Calu3 (cell line): ENCODE results near the gene SAG. TPM values are rescaled to one million over a fixed set of nuclear protein-coding genes. Genes with fewer than 3 reads are reported as not detected.

Experiments used
- BruUV-seq: library from RNA; stranded (reverse); fragments of 400-500 nt; replicated peaks from 2 replicates; lab custom pipeline; 2021; lab: Mats Ljungman, UMichigan
- CTCF ChIA-PET: fragments of 300-600 bp; sonication (Branson Sonifier 250); formaldehyde crosslinking; loops from one replicate; lab custom pipeline; 2022; ENCODE audit warnings: antibody characterized with exemption; lab: Charles Lee
- DNase-seq: peaks from one replicate; pipeline ENCODE4 v3.0.0; 2022
- H3K27ac Mint-ChIP-seq: one replicate; pipeline ENCODE4 v1.8.0; 2022; ENCODE audit warnings: mixed read lengths; ENCODE audit not compliant: unreplicated experiment
- H3K27me3 Mint-ChIP-seq: one replicate; pipeline ENCODE4 v1.8.0; 2022; ENCODE audit warnings: mixed read lengths; ENCODE audit not compliant: unreplicated experiment
- H3K36me3 Mint-ChIP-seq: one replicate; pipeline ENCODE4 v1.8.0; 2022; ENCODE audit warnings: mild to moderate bottlenecking, moderate library complexity, mixed read lengths; ENCODE audit not compliant: insufficient read depth, unreplicated experiment
- H3K4me1 Mint-ChIP-seq: one replicate; pipeline ENCODE4 v1.8.0; 2022; ENCODE audit warnings: mild to moderate bottlenecking, low read depth, mixed read lengths; ENCODE audit not compliant: unreplicated experiment
- H3K4me3 Mint-ChIP-seq: one replicate; pipeline ENCODE4 v1.8.0; 2022; ENCODE audit warnings: mild to moderate bottlenecking, low read depth, moderate library complexity, mixed read lengths; ENCODE audit not compliant: unreplicated experiment
- H3K9me3 Mint-ChIP-seq: one replicate; pipeline ENCODE4 v1.8.0; 2022; ENCODE audit warnings: low read depth, mixed read lengths; ENCODE audit not compliant: unreplicated experiment
- intact Hi-C: fragments of 100-400 bp; cut with micrococcal nuclease; formaldehyde crosslinking; loops from one replicate; pipeline ENCODE4 v1.10.0; 2022; ENCODE audit not compliant: unreplicated experiment
- total RNA-seq: library from RNA; stranded (reverse); gene quantifications from 2 replicates; pipeline ENCODE4 v1.2.3, GENCODE V29; 2022
- TF ChIP-seq, protein P1 (sequence below): fragments of 200-600 bp; IDR thresholded peaks from one replicate; pipeline ENCODE4 v1.8.0; 2022; ENCODE audit warnings: antibody characterized with exemption; ENCODE audit not compliant: unreplicated experiment

SAG gene
- total RNA-seq, 1 experiment from 2014 or later: not detected

DNA sequence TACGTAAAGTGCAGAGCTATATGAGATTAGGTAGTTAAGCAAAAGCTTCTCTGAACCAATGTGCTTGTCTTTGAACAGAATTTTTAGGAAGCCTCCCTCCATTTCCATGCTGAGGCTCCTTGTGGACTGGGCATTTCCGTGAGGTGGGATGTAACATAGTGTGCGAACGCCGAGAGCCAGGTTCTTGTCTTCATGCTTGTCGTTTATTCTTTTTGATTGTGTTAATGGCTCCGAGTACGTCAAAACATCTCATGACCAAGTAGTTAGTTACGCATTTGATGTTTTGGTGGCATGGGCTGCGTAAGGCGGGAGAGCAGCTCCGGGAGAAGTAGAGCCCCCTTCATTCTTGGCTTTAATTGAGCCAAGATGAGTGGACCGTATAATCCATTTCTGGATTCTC, 79.6 kb downstream of the SAG start:
- no peak overlapping the region for H3K4me3 Mint-ChIP-seq
- no peaks in the 10 kb centered on the region for H3K36me3 Mint-ChIP-seq
- no peaks in the 10 kb centered on the region for H3K9me3 Mint-ChIP-seq
- TF ChIP-seq, protein P1, sequence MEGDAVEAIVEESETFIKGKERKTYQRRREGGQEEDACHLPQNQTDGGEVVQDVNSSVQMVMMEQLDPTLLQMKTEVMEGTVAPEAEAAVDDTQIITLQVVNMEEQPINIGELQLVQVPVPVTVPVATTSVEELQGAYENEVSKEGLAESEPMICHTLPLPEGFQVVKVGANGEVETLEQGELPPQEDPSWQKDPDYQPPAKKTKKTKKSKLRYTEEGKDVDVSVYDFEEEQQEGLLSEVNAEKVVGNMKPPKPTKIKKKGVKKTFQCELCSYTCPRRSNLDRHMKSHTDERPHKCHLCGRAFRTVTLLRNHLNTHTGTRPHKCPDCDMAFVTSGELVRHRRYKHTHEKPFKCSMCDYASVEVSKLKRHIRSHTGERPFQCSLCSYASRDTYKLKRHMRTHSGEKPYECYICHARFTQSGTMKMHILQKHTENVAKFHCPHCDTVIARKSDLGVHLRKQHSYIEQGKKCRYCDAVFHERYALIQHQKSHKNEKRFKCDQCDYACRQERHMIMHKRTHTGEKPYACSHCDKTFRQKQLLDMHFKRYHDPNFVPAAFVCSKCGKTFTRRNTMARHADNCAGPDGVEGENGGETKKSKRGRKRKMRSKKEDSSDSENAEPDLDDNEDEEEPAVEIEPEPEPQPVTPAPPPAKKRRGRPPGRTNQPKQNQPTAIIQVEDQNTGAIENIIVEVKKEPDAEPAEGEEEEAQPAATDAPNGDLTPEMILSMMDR: no peak
- intact Hi-C loops: no loop called here
- CTCF ChIA-PET: no interaction called here
- peaks cover 7% of the 10 kb centered on the region for H3K4me1 Mint-ChIP-seq
- no TSS peak for BruUV-seq
- H3K27me3 Mint-ChIP-seq: no peaks in the 10 kb centered on the region
- H3K27ac Mint-ChIP-seq: no peak overlapping the region
- no peak for DNase-seq

DNA sequence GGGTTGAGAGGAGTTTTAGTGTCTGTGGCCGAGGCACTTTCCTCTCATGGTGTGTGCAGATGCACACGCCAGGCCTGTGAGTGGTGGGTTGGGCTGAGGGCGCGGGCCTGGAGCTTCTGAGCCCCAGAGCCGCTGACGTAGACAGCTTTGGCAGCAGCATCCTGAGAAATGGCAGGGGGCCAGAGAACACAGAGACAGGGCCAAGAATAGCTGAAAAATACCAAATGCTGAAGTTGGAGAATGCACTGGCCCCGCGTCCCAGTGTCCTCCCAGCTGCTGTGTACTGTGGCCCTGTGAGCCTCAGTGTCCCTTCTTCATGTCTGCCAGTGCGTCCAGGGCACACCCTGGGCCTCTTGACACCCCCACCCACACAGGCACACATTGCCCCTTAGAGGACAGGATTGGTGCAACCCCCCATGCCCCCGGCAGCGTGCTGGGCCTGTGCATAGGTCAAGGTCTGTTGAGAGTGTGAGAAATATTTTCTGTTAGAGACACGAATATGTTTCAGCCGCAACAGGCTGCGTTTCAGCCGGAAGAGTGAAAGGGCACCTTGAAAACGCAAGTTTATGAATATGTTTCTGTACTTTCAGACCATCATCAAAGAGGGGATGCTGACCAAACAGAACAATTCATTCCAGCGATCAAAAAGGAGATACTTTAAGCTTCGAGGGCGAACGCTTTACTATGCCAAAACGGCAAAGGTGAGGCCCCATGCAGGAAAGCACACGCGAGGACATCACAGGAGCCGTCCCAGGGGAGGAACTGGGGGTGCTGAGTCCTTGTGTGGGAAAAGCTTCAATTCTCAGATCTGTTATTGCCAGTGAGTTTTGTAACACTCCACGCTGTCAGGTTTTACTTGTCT, 80.3 kb downstream of the SAG start:
- Mint-ChIP-seq H3K9me3 (no peaks in the 10 kb centered on the region), H3K27me3 (no peaks in the 10 kb centered on the region), H3K36me3 (no peaks in the 10 kb centered on the region), H3K4me3 (no peak overlapping the region), H3K27ac (no peak overlapping the region), H3K4me1 (peaks cover 7% of the 10 kb centered on the region)
- DNase-seq: no peak
- intact Hi-C loops: no loop called here
- CTCF ChIA-PET: interaction anchor here (0.6 kb wide), 1 partner anchor 338 kb away, joined by 3 read pairs; no protein-coding TSS in a partner anchor
- TF ChIP-seq, protein P1: no peak
- no TSS peak for BruUV-seq

GRCh38 chr2:233389601-233390125, 82.0 kb downstream of the SAG start:
- Mint-ChIP-seq H3K27ac (no peak overlapping the region), H3K4me1 (peaks cover 7% of the 10 kb centered on the region), H3K9me3 (no peaks in the 10 kb centered on the region), H3K36me3 (no peaks in the 10 kb centered on the region), H3K27me3 (no peaks in the 10 kb centered on the region), H3K4me3 (no peak overlapping the region)
- DNase-seq: no peak
- intact Hi-C loops: no loop called here
- no TSS peak for BruUV-seq
- TF ChIP-seq, protein P1: no peak
- CTCF ChIA-PET: no interaction called here

GRCh38 chr2:233395687-233396086, 88.1 kb downstream of the SAG start:
- intact Hi-C loops: no loop called here
- TF ChIP-seq, protein P1: no peak
- no peak for DNase-seq
- no TSS peak for BruUV-seq
- no peaks in the 10 kb centered on the region for H3K4me1 Mint-ChIP-seq
- no peak overlapping the region for H3K4me3 Mint-ChIP-seq
- no peak overlapping the region for H3K27ac Mint-ChIP-seq
- no peaks in the 10 kb centered on the region for H3K9me3 Mint-ChIP-seq
- peaks cover 5% of the 10 kb centered on the region for H3K36me3 Mint-ChIP-seq
- CTCF ChIA-PET: no interaction called here
- H3K27me3 Mint-ChIP-seq: no peaks in the 10 kb centered on the region

Other genes starting within 250 kb of the SAG start
- not detected in 2 replicates for gene INPP5D, start 247.5 kb upstream of the SAG start, total RNA-seq
- 45.0 and 47.6 TPM in 2 replicates for gene ATG16L1, start 56.1 kb upstream of the SAG start, total RNA-seq
- gene DGKD, start 46.7 kb downstream of the SAG start, total RNA-seq: 26.5 and 28.4 TPM in 2 replicates